GM23338 (cell line): ENCODE measurements around the gene ADCY3. TPM values are rescaled to one million over a fixed set of nuclear protein-coding genes. Genes with fewer than 3 reads are reported as not detected.

Experiments
- ATAC-seq: fragments of 200-7000 bp; cut with Tn5 transposase; 3 replicates; pipeline ENCODE4 v1.9.1; 2020
- DNase-seq: peaks from one replicate; pipeline ENCODE4 v3.0.0-alpha.2; 2015; ENCODE audit warnings: low spot score
- H2AFZ ChIP-seq: fragments of 200-600 bp; sonication (generic); 2 replicates; pipeline ENCODE4 v1.8.0; 2016; ENCODE audit warnings: antibody characterized with exemption, mild to moderate bottlenecking, moderate library complexity
- H3F3A ChIP-seq: fragments of 200-600 bp; sonication (generic); replicated peaks from 2 replicates; pipeline ENCODE4 v1.8.0; 2017; ENCODE audit warnings: antibody characterized with exemption, mixed run types, low read depth
- H3K27ac ChIP-seq: fragments of 200-600 bp; sonication (generic); 2 replicates; pipeline ENCODE4 v1.6.1; 2016; ENCODE audit warnings: low read depth
- H3K27me3 ChIP-seq: fragments of 200-600 bp; sonication (generic); 2 replicates; pipeline ENCODE4 v1.8.0; 2016; ENCODE audit warnings: mild to moderate bottlenecking, mixed run types, moderate library complexity; ENCODE audit not compliant: insufficient read depth
- H3K36me3 ChIP-seq: fragments of 200-600 bp; sonication (generic); 2 replicates; pipeline ENCODE4 v1.8.0; 2016; ENCODE audit warnings: mild to moderate bottlenecking; ENCODE audit not compliant: insufficient read depth
- H3K4me1 ChIP-seq: fragments of 200-600 bp; sonication (generic); 2 replicates; pipeline ENCODE4 v1.8.0; 2016; ENCODE audit warnings: mild to moderate bottlenecking, moderate library complexity; ENCODE audit not compliant: insufficient read depth
- H3K4me2 ChIP-seq: fragments of 200-600 bp; sonication (generic); 2 replicates; pipeline ENCODE4 v1.7.1; 2017; ENCODE audit warnings: mixed run types
- H3K4me3 ChIP-seq: fragments of 200-600 bp; sonication (generic); 2 replicates; pipeline ENCODE4 v1.6.1; 2016; ENCODE audit warnings: mixed run types
- H3K79me2 ChIP-seq: fragments of 200-600 bp; sonication (generic); replicated peaks from 2 replicates; pipeline ENCODE4 v1.8.0; 2017; ENCODE audit warnings: mild to moderate bottlenecking; ENCODE audit not compliant: insufficient read depth
- H3K9me2 ChIP-seq: fragments of 200-600 bp; sonication (generic); 2 replicates; pipeline ENCODE4 v1.8.0; 2017; ENCODE audit not compliant: insufficient read depth
- H4K20me1 ChIP-seq: fragments of 200-600 bp; sonication (generic); replicated peaks from 2 replicates; pipeline ENCODE4 v1.8.0; 2017; ENCODE audit warnings: mild to moderate bottlenecking; ENCODE audit not compliant: insufficient read depth
- H3K27ac Mint-ChIP-seq: 2 replicates; pipeline ENCODE4 v1.8.0; 2020; ENCODE audit warnings: inconsistent platforms, mild to moderate bottlenecking, moderate library complexity, mixed read lengths
- H3K27me3 Mint-ChIP-seq: 3 replicates; pipeline ENCODE4 v1.8.0; 2022; ENCODE audit warnings: low read depth, mild to moderate bottlenecking, moderate library complexity, mixed read lengths, inconsistent platforms; ENCODE audit not compliant: insufficient read depth, poor library complexity
- H3K36me3 Mint-ChIP-seq: 3 replicates; pipeline ENCODE4 v1.8.0; 2021; ENCODE audit warnings: low read depth, mild to moderate bottlenecking, inconsistent platforms, moderate library complexity, mixed read lengths
- H3K4me1 Mint-ChIP-seq: 3 replicates; pipeline ENCODE4 v1.8.0; 2020; ENCODE audit warnings: mild to moderate bottlenecking, inconsistent platforms, mixed read lengths
- H3K4me3 Mint-ChIP-seq: 3 replicates; pipeline ENCODE4 v1.8.0; 2021; ENCODE audit warnings: moderate library complexity, mild to moderate bottlenecking, inconsistent platforms, mixed read lengths
- H3K9me3 Mint-ChIP-seq: 3 replicates; pipeline ENCODE4 v1.8.0; 2020; ENCODE audit warnings: moderate library complexity, mild to moderate bottlenecking, inconsistent platforms, mixed read lengths
- CREB1 ChIP-seq: fragments of 250-450 bp; sonication (Bioruptor Pico); IDR thresholded peaks from 2 replicates; pipeline ENCODE4 v1.5.0; 2020; ENCODE audit warnings: low read depth, mild to moderate bottlenecking, moderate library complexity
- CTCF ChIP-seq, 2 experiments: fragments of 200-600 bp in 1 of 2; sonication (generic) in 1 of 2; conservative IDR thresholded peaks; 2 replicates each; pipeline versions ENCODE4 v1.5.1 to v1.6.1; 2016 to 2017; ENCODE audit warnings: antibody characterized with exemption in 2 of 2, low read depth in 2 of 2, mild to moderate bottlenecking in 2 of 2, moderate library complexity in 1 of 2
- ETS1 ChIP-seq: IDR thresholded peaks from 2 replicates; pipeline ENCODE4 v1.6.1; 2016; ENCODE audit warnings: antibody characterized with exemption
- EZH2phosphoT487 ChIP-seq: fragments of 200-600 bp; sonication (generic); IDR thresholded peaks from one replicate; pipeline ENCODE4 v1.8.1; 2018; ENCODE audit warnings: antibody characterized with exemption; ENCODE audit not compliant: unreplicated experiment
- JUNB ChIP-seq: IDR thresholded peaks from one replicate; pipeline ENCODE4 v1.6.1; 2016; ENCODE audit warnings: antibody characterized with exemption; ENCODE audit not compliant: unreplicated experiment
- NANOG ChIP-seq: IDR thresholded peaks from 2 replicates; pipeline ENCODE4 v1.6.1; 2016; ENCODE audit warnings: antibody characterized with exemption, borderline replicate concordance
- STAT1 ChIP-seq: IDR thresholded peaks from one replicate; pipeline ENCODE4 v1.6.1; 2016; ENCODE audit warnings: antibody characterized with exemption; ENCODE audit not compliant: unreplicated experiment
- ZNF462 ChIP-seq: fragments of 250-450 bp; sonication (Bioruptor Pico); IDR thresholded peaks from 2 replicates; pipeline ENCODE4 v1.5.0; 2020; ENCODE audit warnings: mild to moderate bottlenecking, moderate library complexity
- polyA plus RNA-seq: library from polyadenylated mRNA; unstranded; fragments of >200 nt; fragmentation: Nextera tagmentation; extraction: Ambion mirVana; gene quantifications from 2 replicates; pipeline ENCODE4 v1.2.1, GENCODE V29; 2016
- total RNA-seq: library from RNA; depleted of rRNA; stranded (reverse); fragments of >200 nt; shearing (Covaris generic); gene quantifications from 2 replicates; pipeline ENCODE4 v1.2.3, GENCODE V29; 2014

Gene ADCY3
- total and polyA plus RNA-seq, 2 experiments from 2014 or later: 9.7 to 32.4 TPM

- no peak for TF ChIP-seq ZNF462 (CRISPR knock-in tag)
- no peak for TF ChIP-seq CREB1 (CRISPR knock-in tag)
- TF ChIP-seq CTCF (conservative IDR thresholded peaks at IDR 0.05; ENCODE audit: low read depth in 2 of 2): no peak; a peak in 1 of 4 replicates
- no peak for TF ChIP-seq EZH2phosphoT487
- no peak for TF ChIP-seq STAT1
- no peak for TF ChIP-seq ETS1
- TF ChIP-seq NANOG: no peak
These were observed 80.3 kb downstream of the ADCY3 start (continued) for GRCh38 chr2:24839729-24840128.

GRCh38 chr2:24838541-24838940 lies 81.5 kb downstream of the ADCY3 start:
- no peak overlapping the region for H3K27ac Mint-ChIP-seq

More at GRCh38 chr2:24838541-24838940, 81.5 kb downstream of the ADCY3 start:
- H3K36me3 ChIP-seq: no peaks in the 10 kb centered on the region
- Mint-ChIP-seq H3K4me1 (peaks cover 9% of the 10 kb centered on the region), H3K27me3 (peaks cover 6% of the 10 kb centered on the region), H3K9me3 (no peaks in the 10 kb centered on the region), H3K4me3 (no peak overlapping the region), H3K36me3 (peaks cover 37% of the 10 kb centered on the region)
- H3K9me2 ChIP-seq: no peaks in the 10 kb centered on the region
- ATAC-seq (no peak), DNase-seq (no peak)
- H3F3A ChIP-seq: no peaks in the 10 kb centered on the region
- no peak for TF ChIP-seq CTCF (conservative IDR thresholded peaks at IDR 0.05; ENCODE audit: low read depth in 2 of 2)
- no peak for TF ChIP-seq JUNB
- no peak for TF ChIP-seq ETS1
- no peaks in the 10 kb centered on the region for H4K20me1 ChIP-seq
- H3K79me2 ChIP-seq: no peaks in the 10 kb centered on the region
- no peaks in the 10 kb centered on the region for H3K4me1 ChIP-seq
- no peaks in the 10 kb centered on the region for H3K27me3 ChIP-seq
- no peak overlapping the region for H2AFZ ChIP-seq
- H3K4me3 ChIP-seq: no peak overlapping the region
- no peak overlapping the region for H3K27ac ChIP-seq
- no peak overlapping the region for H3K4me2 ChIP-seq
